HG03565 (cell line): ENCODE measurements around the gene KCNH6.

Experiments
- ATAC-seq: cut with Tn5 transposase; IDR thresholded peaks from one replicate; pipeline ENCODE4 v1.9.1; 2021; ENCODE audit warnings: mild to moderate bottlenecking, moderate library complexity; ENCODE audit not compliant: unreplicated experiment

The KCNH6 gene, protein sequence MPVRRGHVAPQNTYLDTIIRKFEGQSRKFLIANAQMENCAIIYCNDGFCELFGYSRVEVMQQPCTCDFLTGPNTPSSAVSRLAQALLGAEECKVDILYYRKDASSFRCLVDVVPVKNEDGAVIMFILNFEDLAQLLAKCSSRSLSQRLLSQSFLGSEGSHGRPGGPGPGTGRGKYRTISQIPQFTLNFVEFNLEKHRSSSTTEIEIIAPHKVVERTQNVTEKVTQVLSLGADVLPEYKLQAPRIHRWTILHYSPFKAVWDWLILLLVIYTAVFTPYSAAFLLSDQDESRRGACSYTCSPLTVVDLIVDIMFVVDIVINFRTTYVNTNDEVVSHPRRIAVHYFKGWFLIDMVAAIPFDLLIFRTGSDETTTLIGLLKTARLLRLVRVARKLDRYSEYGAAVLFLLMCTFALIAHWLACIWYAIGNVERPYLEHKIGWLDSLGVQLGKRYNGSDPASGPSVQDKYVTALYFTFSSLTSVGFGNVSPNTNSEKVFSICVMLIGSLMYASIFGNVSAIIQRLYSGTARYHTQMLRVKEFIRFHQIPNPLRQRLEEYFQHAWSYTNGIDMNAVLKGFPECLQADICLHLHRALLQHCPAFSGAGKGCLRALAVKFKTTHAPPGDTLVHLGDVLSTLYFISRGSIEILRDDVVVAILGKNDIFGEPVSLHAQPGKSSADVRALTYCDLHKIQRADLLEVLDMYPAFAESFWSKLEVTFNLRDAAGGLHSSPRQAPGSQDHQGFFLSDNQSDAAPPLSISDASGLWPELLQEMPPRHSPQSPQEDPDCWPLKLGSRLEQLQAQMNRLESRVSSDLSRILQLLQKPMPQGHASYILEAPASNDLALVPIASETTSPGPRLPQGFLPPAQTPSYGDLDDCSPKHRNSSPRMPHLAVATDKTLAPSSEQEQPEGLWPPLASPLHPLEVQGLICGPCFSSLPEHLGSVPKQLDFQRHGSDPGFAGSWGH

GRCh38 chr17:63523253-63523855 lies at the start of gene KCNH6:
KCNH6 (plus strand) TSS chr17:63523358; CDS start chr17:63523414, 56 bp downstream.
- ATAC-seq = no peak

DNA sequence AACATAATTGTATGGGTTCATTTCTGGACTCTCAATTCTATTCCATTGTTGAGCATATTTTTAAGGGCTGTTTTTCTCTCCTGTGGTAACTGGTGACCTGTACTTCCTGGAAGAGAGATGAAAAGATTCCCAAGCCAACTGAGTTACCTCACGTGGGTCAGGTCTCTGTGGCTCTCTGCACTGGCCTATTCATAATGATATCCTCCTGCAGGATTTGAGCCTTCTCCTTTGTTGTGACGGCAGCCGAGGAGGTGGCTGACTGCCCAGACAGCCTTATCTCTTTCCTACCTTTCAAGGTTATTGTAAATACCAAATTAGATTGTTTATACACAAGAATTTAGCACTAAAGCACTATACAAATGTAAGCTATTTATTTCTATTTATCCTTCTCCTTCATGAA lies 49.0 kb upstream of the KCNH6 start:
- no peak for ATAC-seq

DNA sequence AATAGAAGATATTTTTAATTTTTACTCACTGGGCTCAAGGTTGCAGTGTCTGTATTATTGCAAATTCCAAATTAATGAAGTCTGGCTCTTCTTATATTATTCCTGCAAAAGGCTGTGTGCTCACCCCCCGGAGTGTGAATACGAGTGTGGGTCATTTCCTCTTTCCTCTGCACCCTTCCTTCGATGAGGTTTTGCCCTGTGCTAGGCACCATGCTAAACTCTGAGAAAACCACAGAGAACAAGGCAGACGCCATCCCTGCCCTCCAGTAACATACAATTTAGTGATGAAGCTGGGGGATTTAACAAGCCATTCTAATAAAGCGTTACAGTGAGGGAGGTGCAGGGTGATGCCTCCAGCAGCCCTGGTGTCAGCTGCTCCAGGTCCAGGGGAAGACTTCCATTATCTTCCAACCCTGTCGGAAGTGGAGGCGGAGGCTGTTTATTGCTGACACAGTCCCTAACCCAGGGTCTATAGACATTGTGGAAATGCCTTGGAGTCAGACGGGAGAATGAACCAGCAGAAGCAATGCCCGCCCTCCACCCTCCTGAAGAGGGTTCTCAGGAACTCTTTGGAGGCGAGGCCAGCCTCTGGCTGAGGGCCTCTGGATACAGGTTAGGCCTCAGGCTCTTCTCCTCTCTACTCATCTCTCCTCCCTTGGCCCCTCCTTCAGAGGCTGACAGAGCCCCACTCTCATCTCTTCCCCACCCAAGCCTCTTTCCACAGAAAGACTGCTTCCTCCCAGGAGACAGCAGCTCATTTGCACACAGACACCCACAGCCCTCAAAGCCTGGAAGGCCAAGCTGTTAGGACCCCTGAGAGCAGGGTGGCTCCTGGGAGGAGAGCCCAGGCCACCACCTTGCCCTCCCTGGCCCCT lies 48.3 kb upstream of the KCNH6 start:
- no peak for ATAC-seq

- no peak for ATAC-seq
These were observed 47.4 kb upstream of the KCNH6 start for GRCh38 chr17:63475491-63476412.

GRCh38 chr17:63476459-63476853 lies 46.7 kb upstream of the KCNH6 start:
- no peak for ATAC-seq

GRCh38 chr17:63476854-63477479 lies 46.2 kb upstream of the KCNH6 start, which contains the start of gene ACE:
ACE (plus strand) TSS chr17:63477061; CDS start chr17:63477095, 34 bp downstream.
- ATAC-seq = no peak

- ATAC-seq = no peak
These were observed 45.4 kb upstream of the KCNH6 start for GRCh38 chr17:63477480-63478440.

GRCh38 chr17:63478814-63479494 lies 44.2 kb upstream of the KCNH6 start:
- ATAC-seq = no peak

GRCh38 chr17:63479495-63480184 lies 43.5 kb upstream of the KCNH6 start:
- no peak for ATAC-seq

DNA sequence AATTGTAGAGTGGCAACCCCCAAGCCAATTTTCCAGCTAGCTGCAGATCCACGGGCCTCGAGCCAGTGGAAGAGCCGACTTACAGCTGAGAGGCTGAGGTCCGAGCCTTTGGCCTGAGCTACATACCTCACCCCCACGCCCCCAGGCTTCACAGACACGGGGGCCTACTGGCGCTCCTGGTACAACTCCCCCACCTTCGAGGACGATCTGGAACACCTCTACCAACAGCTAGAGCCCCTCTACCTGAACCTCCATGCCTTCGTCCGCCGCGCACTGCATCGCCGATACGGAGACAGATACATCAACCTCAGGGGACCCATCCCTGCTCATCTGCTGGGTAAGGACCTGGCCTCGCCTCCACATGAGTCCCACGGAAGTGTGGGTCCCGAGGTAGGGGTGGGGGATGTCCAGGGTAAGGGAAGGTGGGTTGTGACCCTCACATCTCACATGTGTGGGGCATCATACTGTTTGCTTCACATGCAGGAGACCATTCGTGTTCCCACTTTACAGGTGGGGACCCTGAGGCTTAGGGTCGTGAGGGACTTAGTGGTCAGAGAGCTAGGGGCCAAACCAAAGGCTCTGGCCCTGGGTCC lies 42.9 kb upstream of the KCNH6 start:
- ATAC-seq = no peak

DNA sequence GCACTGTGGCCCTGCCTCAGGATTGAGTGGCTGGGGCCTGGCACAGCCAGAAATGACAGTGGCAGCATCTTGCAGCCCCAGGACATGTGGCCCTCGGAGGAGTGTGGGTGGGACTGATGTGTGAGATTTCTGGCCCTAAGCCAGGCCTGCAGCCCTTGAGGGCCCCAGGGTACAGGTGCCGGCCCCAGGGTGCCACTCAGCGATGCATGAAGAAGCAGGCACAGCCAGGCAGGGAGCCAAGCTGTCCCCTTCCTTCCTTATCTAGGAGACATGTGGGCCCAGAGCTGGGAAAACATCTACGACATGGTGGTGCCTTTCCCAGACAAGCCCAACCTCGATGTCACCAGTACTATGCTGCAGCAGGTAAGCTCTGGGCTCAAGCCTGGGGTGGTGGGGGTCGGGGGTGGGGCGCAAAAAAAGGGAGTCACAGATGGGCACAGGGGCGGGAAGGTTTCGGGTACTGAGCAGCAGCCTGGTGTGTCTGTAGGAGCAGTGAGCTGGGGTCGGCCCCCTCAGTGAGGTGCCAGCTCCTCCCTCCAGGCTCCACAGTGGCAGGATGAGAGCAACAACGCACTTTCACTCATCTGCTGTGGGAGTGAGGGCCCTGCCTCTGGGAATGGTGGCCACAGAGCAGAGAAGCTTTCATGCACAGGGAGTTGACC lies 42.2 kb upstream of the KCNH6 start:
- ATAC-seq = no peak

DNA sequence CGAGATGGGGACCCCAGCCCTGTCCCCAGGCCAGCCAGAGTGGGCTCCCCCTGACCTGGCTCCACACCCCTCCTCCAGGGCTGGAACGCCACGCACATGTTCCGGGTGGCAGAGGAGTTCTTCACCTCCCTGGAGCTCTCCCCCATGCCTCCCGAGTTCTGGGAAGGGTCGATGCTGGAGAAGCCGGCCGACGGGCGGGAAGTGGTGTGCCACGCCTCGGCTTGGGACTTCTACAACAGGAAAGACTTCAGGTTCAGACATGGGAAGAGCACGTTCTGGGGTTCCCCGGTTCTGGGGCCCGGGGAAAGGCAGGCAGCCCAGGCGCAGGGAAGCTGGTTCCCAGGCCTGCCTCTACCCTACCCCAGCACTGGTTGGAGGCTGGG lies 41.7 kb upstream of the KCNH6 start:
- no peak for ATAC-seq

DNA sequence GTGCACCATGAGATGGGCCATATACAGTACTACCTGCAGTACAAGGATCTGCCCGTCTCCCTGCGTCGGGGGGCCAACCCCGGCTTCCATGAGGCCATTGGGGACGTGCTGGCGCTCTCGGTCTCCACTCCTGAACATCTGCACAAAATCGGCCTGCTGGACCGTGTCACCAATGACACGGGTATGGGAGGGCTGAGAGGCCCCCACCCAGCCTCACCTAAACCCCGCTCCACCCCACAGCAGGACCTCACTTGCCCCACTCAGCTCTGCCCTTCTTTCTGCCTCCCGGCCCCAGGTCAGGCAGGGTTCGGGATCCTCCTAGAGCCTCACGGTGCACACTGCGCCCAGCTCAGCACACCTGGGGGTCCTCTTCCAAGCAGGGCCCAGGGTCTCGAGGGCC lies 40.6 kb upstream of the KCNH6 start:
- ATAC-seq = no peak

- no peak for ATAC-seq
These were observed 40.1 kb upstream of the KCNH6 start for GRCh38 chr17:63483038-63483437.
